K562 (cell line): Measurements from ENCODE around the gene OGDH. TPM values are rescaled to one million over a fixed set of nuclear protein-coding genes. Genes with fewer than 3 reads are reported as not detected.

Experiments
- ATAC-seq: fragments of 200-7000 bp; cut with Tn5 transposase; 3 replicates; pipeline ENCODE4 v1.9.1; 2020; ENCODE audit warnings: moderate library complexity
- BruUV-seq: library from RNA; stranded (reverse); fragments of 400-500 nt; replicated peaks from 2 replicates; lab custom pipeline; 2021; lab: Mats Ljungman, UMichigan
- CTCF ChIA-PET: fragments of 300-600 bp; formaldehyde crosslinking; extraction: SDS; loops from one replicate; lab custom pipeline; 2021; ENCODE audit warnings: low intra/inter-chr PET ratio; lab: Yijun Ruan, JAX
- POLR2A ChIA-PET: fragments of 300-600, 350-650 bp; sonication (Branson Sonifier 250); formaldehyde crosslinking; extraction: SDS; loops from one replicate; lab custom pipeline; 2021; ENCODE audit warnings: antibody characterized with exemption, inconsistent platforms; lab: Yijun Ruan, JAX
- DNase-seq, 4 experiments: peaks; one replicate each; pipeline versions ENCODE4 v3.0.0 to v3.0.0-alpha.2; 2011 to 2018; ENCODE audit warnings: low spot score in 3 of 4, mixed read lengths in 3 of 4; ENCODE audit errors: extremely low read depth in 1 of 4
- FAIRE-seq: peaks from 2 replicates; lab custom pipeline; 2011; peaks lifted over from hg19 to GRCh38; lab: Jason Lieb, UNC
- H2AFZ ChIP-seq: 2 replicates; pipeline ENCODE4 v1.6.0; 2011; ENCODE audit warnings: low read depth, low read length, control low read depth, inconsistent platforms
- H3K27ac ChIP-seq: fragments of 200-600 bp; 3 replicates; pipeline ENCODE4 v1.8.0; 2011; ENCODE audit warnings: low read depth, mild to moderate bottlenecking, control low read depth, inconsistent platforms, low read length, moderate library complexity, mixed read lengths; ENCODE audit errors: extremely low read depth
- H3K27me3 ChIP-seq, 2 experiments: fragments of 300-600 bp in 1 of 2; 2 replicates in 1 of 2; 3 replicates in 1 of 2; pipeline versions ENCODE4 v1.6.0 to v1.8.0; 2011; ENCODE audit warnings: inconsistent platforms in 2 of 2, low read length in 2 of 2, mild to moderate bottlenecking in 1 of 2, mixed read lengths in 1 of 2, moderate library complexity in 1 of 2; ENCODE audit not compliant: control insufficient read depth in 2 of 2, insufficient read depth in 2 of 2
- H3K36me3 ChIP-seq: fragments of 300-600 bp; 3 replicates; pipeline ENCODE4 v1.8.0; 2011; ENCODE audit warnings: mild to moderate bottlenecking, low read length, inconsistent platforms; ENCODE audit not compliant: control insufficient read depth, insufficient read depth
- H3K4me1 ChIP-seq, 2 experiments: fragments of 200-600 bp in 1 of 2; replicated peaks in 1 of 2; 2 replicates in 1 of 2; 3 replicates in 1 of 2; pipeline versions ENCODE4 v1.5.1 to v1.8.0; 2011; ENCODE audit warnings: inconsistent platforms in 2 of 2, low read length in 2 of 2, mild to moderate bottlenecking in 1 of 2, mixed read lengths in 1 of 2, moderate library complexity in 1 of 2; ENCODE audit not compliant: control insufficient read depth in 2 of 2, insufficient read depth in 2 of 2
- H3K4me2 ChIP-seq: 2 replicates; pipeline ENCODE4 v1.6.1; 2011; ENCODE audit warnings: low read length, control low read depth, inconsistent platforms, mixed read lengths; ENCODE audit not compliant: insufficient read depth
- H3K4me3 ChIP-seq: fragments of 200-600 bp; sonication (generic), shearing (Covaris generic); 2 replicates; pipeline ENCODE4 v1.5.1; 2016; ENCODE audit warnings: control low read depth, inconsistent platforms
- H3K79me2 ChIP-seq: fragments of 200-600 bp; 3 replicates; pipeline ENCODE4 v1.8.0; 2011; ENCODE audit warnings: low read length, inconsistent platforms; ENCODE audit not compliant: control insufficient read depth, insufficient read depth
- H3K9ac ChIP-seq, 2 experiments: 2 replicates each; pipeline versions ENCODE4 v1.6.0 to v1.6.1; 2011; ENCODE audit warnings: low read depth in 2 of 2, low read length in 2 of 2, control low read depth in 1 of 2, inconsistent platforms in 1 of 2, mild to moderate bottlenecking in 1 of 2, mixed read lengths in 1 of 2; ENCODE audit not compliant: insufficient read depth in 1 of 2
- H3K9me1 ChIP-seq: one replicate; pipeline ENCODE4 v1.6.0; 2011; ENCODE audit warnings: inconsistent platforms, mild to moderate bottlenecking, low read length, moderate library complexity; ENCODE audit not compliant: control insufficient read depth, insufficient read depth
- H3K9me3 ChIP-seq: replicated peaks from 2 replicates; pipeline ENCODE4 v1.5.1; 2011; ENCODE audit warnings: low read depth, low read length, inconsistent platforms; ENCODE audit not compliant: control insufficient read depth, insufficient read depth
- H4K20me1 ChIP-seq: replicated peaks from 2 replicates; pipeline ENCODE4 v1.6.1; 2011; ENCODE audit warnings: low read length, inconsistent platforms, mixed read lengths; ENCODE audit not compliant: control insufficient read depth, insufficient read depth
- MAZ ChIP-seq, 2 experiments: fragments of 450-650 bp in 1 of 2; sonication (generic) in 1 of 2; formaldehyde crosslinking; IDR thresholded peaks in 1 of 2; conservative IDR thresholded peaks in 1 of 2; 2 replicates each; pipeline versions ENCODE4 v1.4.0 to v1.5.0; 2020; ENCODE audit warnings: mild to moderate bottlenecking in 1 of 2, missing genetic modification reagents in 1 of 2
- POLR2AphosphoS2 ChIP-seq: IDR thresholded peaks from 2 replicates; pipeline ENCODE4 v1.6.1; 2012; ENCODE audit warnings: low read length, improper control_type of control experiment
- POLR2G ChIP-seq: fragments of 200-400 bp; formaldehyde crosslinking; IDR thresholded peaks from 2 replicates; pipeline ENCODE4 v1.6.1; 2017; ENCODE audit warnings: low read depth, mild to moderate bottlenecking, antibody characterized with exemption, low read length, moderate library complexity
- RBFOX2 ChIP-seq: fragments of 200-400 bp; formaldehyde crosslinking; IDR thresholded peaks from 2 replicates; pipeline ENCODE4 v1.6.1; 2017; ENCODE audit warnings: low read depth, mild to moderate bottlenecking, low read length, moderate library complexity
- SREBF1 ChIP-seq: fragments of 150-350 bp; IDR thresholded peaks from 2 replicates; pipeline ENCODE4 v1.6.1; 2014; ENCODE audit warnings: antibody characterized with exemption, low read depth, low read length, borderline replicate concordance
- TCFL5 ChIP-seq: fragments of 250-450 bp; sonication (Bioruptor Pico); conservative IDR thresholded peaks from 2 replicates; pipeline ENCODE4 v1.6.1; 2021; ENCODE audit warnings: mild to moderate bottlenecking, moderate library complexity, matching md5 sums
- ZNF354B ChIP-seq: fragments of 250-450 bp; sonication (Bioruptor Pico); IDR thresholded peaks from 2 replicates; pipeline ENCODE4 v1.4.0; 2020
- ZNF507 ChIP-seq: conservative IDR thresholded peaks from 2 replicates; pipeline ENCODE4 v1.6.1; 2017; ENCODE audit warnings: missing genetic modification characterization, missing compliant biosample characterization
- WGBS: fragments of 100-300 bp; shearing (Covaris generic); methylation state at CpG from one replicate; pipeline ENCODE4 v1.1.6; 2016; ENCODE audit warnings: low coverage, mixed read lengths; ENCODE audit not compliant: insufficient coverage; ENCODE audit errors: missing lambda C conversion rate; 5-methylcytosine and 5-hydroxymethylcytosine counted together
- in situ Hi-C: fragments of 300-500 bp; cut with MboI; formaldehyde crosslinking; loops from 4 replicates; pipeline ENCODE4 v1.15.0; 2018; ENCODE audit warnings: inconsistent platforms, mixed read lengths
- intact Hi-C: fragments of 100-400 bp; cut with micrococcal nuclease; formaldehyde crosslinking; loops from 2 replicates; pipeline ENCODE4 v1.14.2; 2022
- polyA plus RNA-seq, 8 experiments: library from polyadenylated mRNA; depleted of rRNA in 4 of 8; stranded (reverse) in 5 of 8; unstranded in 3 of 8; fragments of >200 nt; fragmentation: Nextera tagmentation in 2 of 8; fragmentation: Illumina TruSeq in 1 of 8; extraction: Ambion mirVana in 2 of 8; extraction: Trizol in 1 of 8; gene quantifications; 2 replicates each; pipeline versions ENCODE4 v1.2.1 to v1.2.3, GENCODE V29; 2011 to 2014; ENCODE audit warnings: inconsistent platforms in 1 of 8, missing spikeins in 1 of 8
- total RNA-seq, 7 experiments: library from RNA; depleted of rRNA in 6 of 7; stranded (reverse); fragments of >200 nt in 6 of 7; fragmentation: Illumina TruSeq in 2 of 7; extraction: Trizol in 2 of 7; gene quantifications; 2 replicates each; pipeline versions ENCODE4 v1.2.1 to v1.2.3, GENCODE V29; 2011 to 2021; ENCODE audit warnings: low replicate concordance in 1 of 7

Gene OGDH
- total and polyA plus RNA-seq, 9 of the 15 experiments (the other 6 are each of a cell fraction or from before 2014, with no cell fraction given) = 3.1 to 80.3 (median 23.5) TPM

DNA sequence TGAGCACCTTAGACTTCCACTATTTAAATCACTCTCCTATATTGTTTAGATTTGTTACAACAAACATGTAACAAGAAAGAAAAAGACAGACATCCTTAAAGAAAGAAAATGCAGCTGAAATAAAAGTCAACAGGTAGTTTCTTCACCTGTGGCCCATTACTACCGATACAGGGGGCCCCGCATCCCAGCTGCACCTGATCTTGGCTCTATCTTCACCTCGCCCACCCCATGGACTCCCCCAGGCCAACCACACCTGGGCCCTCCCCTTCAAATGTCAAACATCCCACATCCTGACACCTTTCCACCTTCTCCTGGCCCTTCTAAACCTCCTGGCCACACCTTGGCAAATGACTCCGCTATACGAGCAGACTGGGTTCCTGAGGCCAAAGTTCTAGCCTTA lies 39.7 kb upstream of the OGDH start:
- Histone ChIP-seq H3K9me3 (no peaks in the 10 kb centered on the region), H3K4me2 (peak overlapping the region; percentile 35; the same call in 1 of the 2 replicates), H3K4me1 (peaks cover 48 to 54% of the 10 kb centered on the region in 2 experiments; a peak in 4 of 5 replicates), H3K4me3 (no peak overlapping the region), H3K79me2 (peaks cover 34% of the 10 kb centered on the region), H4K20me1 (peaks cover 21% of the 10 kb centered on the region), H3K9ac (peak overlapping the region in 1 of 2 experiments; percentile 78; a peak in 1 of 4 replicates), H2AFZ (no peak overlapping the region), H3K27ac (peak overlapping the region; percentile 38; the same call in 1 of the 3 replicates), H3K27me3 (no peaks in the 10 kb centered on the region), H3K36me3 (peaks cover 83% of the 10 kb centered on the region), H3K9me1 (peaks cover 10% of the 10 kb centered on the region)
- DNase-seq (peak in 1 of 4 experiments; percentile 9), FAIRE-seq (no peak), ATAC-seq (no peak)
- WGBS = 87% methylated on average over 4 of the region's 5 CpGs
- TF ChIP-seq ZNF354B (CRISPR knock-in tag) (no peak), POLR2AphosphoS2 (no peak), MAZ (CRISPR knock-in tag; conservative IDR thresholded peaks at IDR 0.05 in 1 of 2, IDR thresholded peaks at IDR 0.05 in 1 of 2) (no peak), ZNF507 (tag) (no peak), SREBF1 (no peak)
- no TSS peak for BruUV-seq
- ChIA-PET CTCF (no interaction called here), POLR2A (interaction anchor here (0.6 to 3.8 kb wide), 7 partner anchors 7 to 318 kb away, joined by 3 to 38 read pairs (median 7); partner anchors contain the start of genes DDX56 and TMED4)
- in situ Hi-C loops = no loop called here
- intact Hi-C loops = loop anchor here (5.0 kb wide), 3 partner anchors 69 to 324 kb away; no protein-coding TSS in a partner anchor

GRCh38 chr7:44567884-44568283 lies 38.5 kb upstream of the OGDH start:
- peaks cover 21% of the 10 kb centered on the region for H4K20me1 ChIP-seq
- H3K79me2 ChIP-seq = peaks cover 46% of the 10 kb centered on the region
- H3K4me2 ChIP-seq = no peak overlapping the region
- H3K27ac ChIP-seq = no peak overlapping the region
- no peak for DNase-seq
- H3K9ac ChIP-seq = peak overlapping the region in 1 of 2 experiments; percentile 78; a peak in 1 of 4 replicates
- H3K4me3 ChIP-seq = no peak overlapping the region
- BruUV-seq = no TSS peak
- POLR2A ChIA-PET = interaction anchor here (0.7 to 1.4 kb wide), 4 partner anchors 8 to 314 kb away, joined by 3 to 7 read pairs (median 3); partner anchors contain the start of gene TMED4
- no peaks in the 10 kb centered on the region for H3K27me3 ChIP-seq
- TF ChIP-seq POLR2G = 0 out of 2 replicates have a peak, but pooled peaks have one; percentile 26
- TF ChIP-seq TCFL5 = no peak
- peak; percentile 39; the same call in 1 of the 2 replicates for TF ChIP-seq RBFOX2
- TF ChIP-seq, all 486 proteins: peak for 2
- CTCF ChIA-PET = no interaction called here
- Histone ChIP-seq H3K36me3 (peaks cover 94% of the 10 kb centered on the region), H2AFZ (no peak overlapping the region), H3K9me1 (peaks cover 10% of the 10 kb centered on the region), H3K9me3 (no peaks in the 10 kb centered on the region), H3K4me1 (peaks cover 48 to 49% of the 10 kb centered on the region in 2 experiments; a peak in 4 of 5 replicates)
- WGBS = 94% methylated on average over 6 of the region's 6 CpGs
- in situ Hi-C loops (no loop called here), intact Hi-C loops (loop anchor here (5.0 kb wide), 3 partner anchors 71 to 326 kb away; no protein-coding TSS in a partner anchor)
- FAIRE-seq (no peak), ATAC-seq (no peak)
